Kidney (tissue), 14 donors: ENCODE results near the gene PTK6. TPM values are rescaled to one million over a fixed set of nuclear protein-coding genes. Genes with fewer than 3 reads are reported as not detected.

Experiments
- DNase-seq, 5 donors: peaks; one replicate each; pipeline ENCODE4 v3.0.0-alpha.2; 2013 to 2020
- FAIRE-seq: peaks from 2 replicates; lab custom pipeline; 2012; peaks lifted over from hg19 to GRCh38; lab: Jason Lieb, UNC
- H3K27ac ChIP-seq, 2 donors: one replicate each; pipeline ENCODE4 v1.7.0; 2013; ENCODE audit warnings: low read depth in 2 of 2, low read length in 2 of 2, inconsistent platforms in 1 of 2
- H3K27me3 ChIP-seq: one replicate; pipeline ENCODE4 v1.7.1; 2013; ENCODE audit warnings: low read length, inconsistent platforms; ENCODE audit not compliant: control insufficient read depth, insufficient read depth
- H3K36me3 ChIP-seq, 3 donors: one replicate each; pipeline versions ENCODE4 v1.7.0 to v1.7.1; 2013; ENCODE audit warnings: low read length in 3 of 3, control low read depth in 1 of 3, inconsistent platforms in 1 of 3; ENCODE audit not compliant: insufficient read depth in 3 of 3, control insufficient read depth in 2 of 3
- H3K4me1 ChIP-seq, 3 donors: one replicate each; pipeline versions ENCODE4 v1.7.0 to v1.7.1; 2013; ENCODE audit warnings: low read length in 3 of 3, inconsistent platforms in 1 of 3, low read depth in 1 of 3; ENCODE audit not compliant: control insufficient read depth in 2 of 3, insufficient read depth in 2 of 3
- H3K4me3 ChIP-seq, 3 donors: one replicate each; pipeline versions ENCODE4 v1.7.0 to v1.8.1; 2013; ENCODE audit warnings: low read length in 3 of 3, control low read depth in 1 of 3, inconsistent platforms in 1 of 3
- H3K9ac ChIP-seq, 3 donors: one replicate each; pipeline versions ENCODE4 v1.7.0 to v1.7.1; 2013; ENCODE audit warnings: low read length in 3 of 3, control low read depth in 1 of 3, inconsistent platforms in 1 of 3
- H3K9me3 ChIP-seq, 3 donors: one replicate each; pipeline versions ENCODE4 v1.7.0 to v1.7.1; 2013; ENCODE audit warnings: low read length in 3 of 3, control low read depth in 1 of 3, inconsistent platforms in 1 of 3; ENCODE audit not compliant: control insufficient read depth in 2 of 3, insufficient read depth in 1 of 3
- CTCF ChIP-seq: IDR thresholded peaks from 3 replicates; pipeline ENCODE4 v1.5.1; 2012; ENCODE audit warnings: mild to moderate bottlenecking, moderate library complexity, borderline replicate concordance; ENCODE audit not compliant: insufficient read depth; ENCODE audit errors: extremely low read depth
- intact Hi-C: fragments of 100-400 bp; cut with DNase I; formaldehyde crosslinking; loops from one replicate; pipeline ENCODE4 v1.11.1; 2022
- polyA plus RNA-seq: library from polyadenylated mRNA; stranded (reverse); fragments of 350-450 nt; fragmentation: Illumina TruSeq; extraction: RNeasy Lipid Tissue Mini Kit (QIAGEN cat#74804); gene quantifications from one replicate; pipeline ENCODE4 v1.2.3, GENCODE V29; 2014; ENCODE audit warnings: low read depth, low replicate concordance; ENCODE audit not compliant: insufficient read depth
- total RNA-seq: library from RNA; stranded (reverse); fragmentation: NEBNext Ultra II Directional; extraction: Animal tissue kit (Norgen Biotek cat#: 25700); gene quantifications from one replicate; pipeline ENCODE4 v1.2.1, GENCODE V29; 2021
- donor health status: control.
- donor health status: control.
- donor health status: control.
- donor health status: control.
- donor health status: control.
- donor health status: DM: yes; HTN: yes; CAD: no.
- donor health status: Normal renal cell carcinoma (clear cell type).

PTK6 gene
- total and polyA plus RNA-seq, 2 donors from 2014 or later = 0.26 to 1.1 TPM

GRCh38 chr20:63540417-63541186, 3.4 kb upstream of the PTK6 start:
- H3K4me1 ChIP-seq = peaks cover 0 to 4% (median 0%) of the 10 kb centered on the region in 3 donors
- no peaks in the 10 kb centered on the region for H3K9me3 ChIP-seq
- DNase-seq (peak in 1 of 5 donors; percentile 48), FAIRE-seq (no peak)
- no peak overlapping the region for H3K27ac ChIP-seq
- H3K36me3 ChIP-seq = no peaks in the 10 kb centered on the region
- intact Hi-C loops = no loop called here
- no peaks in the 10 kb centered on the region for H3K27me3 ChIP-seq
- no peak for TF ChIP-seq CTCF
- no peak overlapping the region for H3K4me3 ChIP-seq
- H3K9ac ChIP-seq = no peak overlapping the region

- intact Hi-C loops = loop anchor here (5.0 kb wide), 1 partner anchor 438 kb away; the partner anchor contains the start of gene SAMD10
- no peaks in the 10 kb centered on the region for H3K27me3 ChIP-seq
- H3K9ac ChIP-seq = no peak overlapping the region
- DNase-seq (no peak), FAIRE-seq (no peak)
- H3K9me3 ChIP-seq = no peaks in the 10 kb centered on the region
- no peak overlapping the region for H3K4me3 ChIP-seq
- H3K27ac ChIP-seq = no peak overlapping the region
- peaks cover 0 to 4% (median 0%) of the 10 kb centered on the region in 3 donors for H3K4me1 ChIP-seq
- TF ChIP-seq CTCF = no peak
- no peaks in the 10 kb centered on the region for H3K36me3 ChIP-seq
These were observed 2.5 kb upstream of the PTK6 start for GRCh38 chr20:63539441-63540370.

GRCh38 chr20:63539092-63539430, 1.9 kb upstream of the PTK6 start:
- H3K27me3 ChIP-seq = no peaks in the 10 kb centered on the region
- peaks cover 0 to 4% (median 0%) of the 10 kb centered on the region in 3 donors for H3K4me1 ChIP-seq
- H3K36me3 ChIP-seq = no peaks in the 10 kb centered on the region
- intact Hi-C loops = loop anchor here (5.0 kb wide), 1 partner anchor 438 kb away; the partner anchor contains the start of gene SAMD10
- no peak overlapping the region for H3K9ac ChIP-seq
- FAIRE-seq (no peak), DNase-seq (peak in 1 of 5 donors; percentile 73)
- H3K4me3 ChIP-seq = no peak overlapping the region
- no peak overlapping the region for H3K27ac ChIP-seq
- no peaks in the 10 kb centered on the region for H3K9me3 ChIP-seq
- no peak for TF ChIP-seq CTCF
